ENCODE results near the gene C5orf47.

DNA sequence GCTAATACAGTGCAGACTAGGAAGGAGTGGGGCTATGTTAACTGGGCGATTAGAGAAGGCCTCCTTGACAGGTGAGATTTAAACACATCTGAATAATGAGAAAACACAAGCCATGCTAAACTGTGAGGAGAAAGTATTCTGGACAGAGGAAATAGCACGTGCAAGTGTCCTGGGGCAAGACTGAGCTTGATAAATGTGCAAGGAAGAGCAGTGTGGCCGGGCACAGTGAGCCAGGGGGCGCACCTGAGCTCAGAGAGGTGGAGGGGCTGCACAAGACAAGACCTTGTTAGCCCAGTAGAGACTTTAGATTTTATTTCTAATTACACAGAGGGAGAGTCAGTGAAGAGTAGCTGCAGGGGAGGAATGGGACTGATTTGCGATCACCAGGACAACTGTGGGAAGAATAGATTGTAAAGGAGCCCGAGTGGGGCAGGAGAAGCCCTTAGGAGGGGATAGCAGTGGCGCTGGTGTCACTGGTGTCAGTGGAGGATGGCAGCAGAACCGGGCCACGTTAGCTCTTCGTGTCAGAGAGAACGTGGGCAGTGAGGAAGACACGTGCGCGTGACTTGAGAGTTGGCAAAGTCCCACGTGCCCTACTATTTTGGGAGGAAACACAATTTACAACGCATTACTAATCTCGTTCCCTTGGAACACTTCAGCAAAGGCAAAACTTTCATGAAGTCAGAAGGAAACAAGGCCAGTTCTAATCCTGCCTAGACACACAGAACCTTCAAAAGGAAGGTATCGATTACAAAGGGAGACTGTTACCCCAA is 17.9 kb upstream of the C5orf47 start:
- TF ChIP-seq, protein P1, sequence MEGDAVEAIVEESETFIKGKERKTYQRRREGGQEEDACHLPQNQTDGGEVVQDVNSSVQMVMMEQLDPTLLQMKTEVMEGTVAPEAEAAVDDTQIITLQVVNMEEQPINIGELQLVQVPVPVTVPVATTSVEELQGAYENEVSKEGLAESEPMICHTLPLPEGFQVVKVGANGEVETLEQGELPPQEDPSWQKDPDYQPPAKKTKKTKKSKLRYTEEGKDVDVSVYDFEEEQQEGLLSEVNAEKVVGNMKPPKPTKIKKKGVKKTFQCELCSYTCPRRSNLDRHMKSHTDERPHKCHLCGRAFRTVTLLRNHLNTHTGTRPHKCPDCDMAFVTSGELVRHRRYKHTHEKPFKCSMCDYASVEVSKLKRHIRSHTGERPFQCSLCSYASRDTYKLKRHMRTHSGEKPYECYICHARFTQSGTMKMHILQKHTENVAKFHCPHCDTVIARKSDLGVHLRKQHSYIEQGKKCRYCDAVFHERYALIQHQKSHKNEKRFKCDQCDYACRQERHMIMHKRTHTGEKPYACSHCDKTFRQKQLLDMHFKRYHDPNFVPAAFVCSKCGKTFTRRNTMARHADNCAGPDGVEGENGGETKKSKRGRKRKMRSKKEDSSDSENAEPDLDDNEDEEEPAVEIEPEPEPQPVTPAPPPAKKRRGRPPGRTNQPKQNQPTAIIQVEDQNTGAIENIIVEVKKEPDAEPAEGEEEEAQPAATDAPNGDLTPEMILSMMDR (IDR thresholded peaks at IDR 0.05): 0 out of 3 replicates have a peak, but pooled peaks have one; percentile 24
- no peak for TF ChIP-seq CEBPB (IDR thresholded peaks at IDR 0.05)
- TF ChIP-seq RCOR1 (IDR thresholded peaks at IDR 0.05; ENCODE audit: low read depth, low read length): no peak
- no peak for TF ChIP-seq ZFP36 (IDR thresholded peaks at IDR 0.05; ENCODE audit: borderline replicate concordance, partially characterized antibody)
- TF ChIP-seq HDAC2 (IDR thresholded peaks at IDR 0.05): peak; percentile 42; the same call in 1 of the 2 replicates
